ENCODE measurements around the gene NPIPB6. TPM values are rescaled to one million over a fixed set of nuclear protein-coding genes. Genes with fewer than 3 reads are reported as not detected.

NPIPB6 gene
- polyA plus RNA-seq, 2 of the 4 experiments (the other 2 are of a cell fraction): 3.7 to 3.8 TPM

DNA sequence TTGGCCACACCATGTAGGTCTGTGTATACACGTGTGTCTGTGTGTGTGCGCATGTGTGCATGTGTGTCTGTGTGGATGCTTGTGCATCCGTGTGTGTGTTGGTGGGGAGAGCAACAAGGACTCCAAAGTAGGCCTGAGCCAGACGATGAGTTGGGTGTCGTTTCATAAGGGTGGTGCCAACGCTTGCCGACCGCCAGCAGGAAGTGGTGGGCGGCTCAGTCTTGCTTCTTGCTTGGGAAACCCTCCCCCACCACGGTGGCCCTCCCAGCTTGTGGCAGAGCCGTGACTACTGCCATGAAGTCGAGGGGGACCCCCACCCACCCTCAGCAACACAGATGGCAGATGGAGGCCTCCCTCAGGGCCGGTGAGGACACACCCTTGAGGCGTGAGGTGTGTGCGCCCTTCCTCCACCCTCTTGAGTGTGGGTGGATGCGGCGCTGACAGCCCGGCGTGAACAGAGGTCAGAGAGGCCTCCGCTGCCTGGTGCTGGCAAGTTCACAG lies 53.4 kb downstream of the NPIPB6 start:
- Histone ChIP-seq H3K4me3 (no peak overlapping the region), H3K4me2 (no peak overlapping the region), H3K9me3 (no peaks in the 10 kb centered on the region), H3K4me1 (no peaks in the 10 kb centered on the region), H3K27ac (no peak overlapping the region)
- POLR2A ChIA-PET: no interaction called here
- CTCF ChIA-PET: interaction anchor here (0.5 to 42.1 kb wide), 3 partner anchors 3 to 670 kb away, joined by 3 to 864 read pairs (median 864); partner anchors contain the start of gene SBK1
- no peak for DNase-seq (ENCODE audit: low read depth in 1 of 2, low spot score in 1 of 2)
- FAIRE-seq: no peak
- no peak for ATAC-seq
- 60% methylated on average over 11 of the region's 20 CpGs for WGBS (ENCODE audit: missing lambda C conversion rate)
- no peak for TF ChIP-seq NPAS2 (CRISPR knock-in tag; IDR thresholded peaks at IDR 0.05; ENCODE audit: borderline replicate concordance)
- TF ChIP-seq JUNB (IDR thresholded peaks at IDR 0.05): no peak
- no peak for TF ChIP-seq MAFK (IDR thresholded peaks at IDR 0.05; ENCODE audit: partially characterized antibody)
- TF ChIP-seq, protein P1, sequence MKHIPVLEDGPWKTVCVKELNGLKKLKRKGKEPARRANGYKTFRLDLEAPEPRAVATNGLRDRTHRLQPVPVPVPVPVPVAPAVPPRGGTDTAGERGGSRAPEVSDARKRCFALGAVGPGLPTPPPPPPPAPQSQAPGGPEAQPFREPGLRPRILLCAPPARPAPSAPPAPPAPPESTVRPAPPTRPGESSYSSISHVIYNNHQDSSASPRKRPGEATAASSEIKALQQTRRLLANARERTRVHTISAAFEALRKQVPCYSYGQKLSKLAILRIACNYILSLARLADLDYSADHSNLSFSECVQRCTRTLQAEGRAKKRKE (CRISPR knock-in tag; IDR thresholded peaks at IDR 0.05; ENCODE audit: low read depth): no peak
- TF ChIP-seq KDM5A (IDR thresholded peaks at IDR 0.05): no peak
- TF ChIP-seq TP53 (CRISPR knock-in tag; IDR thresholded peaks at IDR 0.05): no peak

DNA sequence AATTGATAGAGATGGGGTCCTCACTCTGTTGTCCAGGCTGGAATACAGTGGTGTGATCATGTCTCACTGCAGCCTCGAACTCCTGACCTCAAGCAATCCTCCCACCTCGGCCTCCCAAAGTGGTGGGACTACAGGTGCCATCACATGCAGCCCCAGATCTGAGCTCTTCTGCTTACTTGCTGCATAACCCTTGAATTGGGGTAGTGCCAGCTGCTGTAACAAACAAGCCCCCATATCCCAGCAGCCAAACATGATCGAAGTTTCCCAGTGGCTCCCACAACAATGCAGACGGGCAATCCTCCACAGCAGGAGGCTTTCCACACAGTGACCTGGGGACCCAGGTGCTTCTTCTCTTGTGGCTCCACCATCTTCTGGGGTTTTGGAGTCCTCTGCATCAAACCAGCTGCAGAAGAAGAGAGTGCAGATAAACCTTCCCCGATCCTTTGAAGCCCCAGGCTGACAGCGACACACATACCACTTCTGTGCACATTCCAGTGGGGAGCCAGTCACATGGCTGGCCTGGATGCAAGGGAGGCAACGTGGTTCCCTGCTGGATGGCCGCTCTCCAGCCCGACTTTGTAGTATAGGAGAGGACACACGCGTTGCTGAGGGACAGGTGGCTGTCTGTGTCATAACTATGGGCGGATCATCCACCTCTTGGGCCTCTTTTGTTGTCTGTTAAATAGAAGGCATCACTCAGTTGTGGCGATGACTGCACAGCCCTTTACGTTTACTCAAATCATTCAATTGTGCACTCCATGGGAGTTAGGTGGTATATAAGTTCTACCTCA lies 54.3 kb downstream of the NPIPB6 start:
- no peak overlapping the region for H3K27ac ChIP-seq
- FAIRE-seq (no peak), DNase-seq (ENCODE audit: low read depth in 1 of 2, low spot score in 1 of 2) (no peak), ATAC-seq (no peak)
- no peak for TF ChIP-seq CEBPB (IDR thresholded peaks at IDR 0.05)
- no peak for TF ChIP-seq BHLHE40 (IDR thresholded peaks at IDR 0.05; ENCODE audit: low read depth, low read length)
- TF ChIP-seq JUN (IDR thresholded peaks at IDR 0.05): no peak
- no peak for TF ChIP-seq HOXB5 (CRISPR knock-in tag; IDR thresholded peaks at IDR 0.05)
- no peak for TF ChIP-seq POLR2AphosphoS2 (conservative IDR thresholded peaks at IDR 0.05; ENCODE audit: low read length)
- TF ChIP-seq NPAS2 (CRISPR knock-in tag; IDR thresholded peaks at IDR 0.05; ENCODE audit: borderline replicate concordance): no peak
- POLR2A ChIA-PET: interaction anchor here (0.6 kb wide), 1 partner anchor 66 kb away, joined by 3 read pairs; no protein-coding TSS in a partner anchor
- CTCF ChIA-PET: interaction anchor here (1.0 to 42.1 kb wide), 3 partner anchors 3 to 17 kb away, joined by 3 to 864 read pairs (median 864); partner anchors contain the start of gene SBK1
- 36% methylated on average over 13 of the region's 14 CpGs for WGBS (ENCODE audit: missing lambda C conversion rate)
- no peaks in the 10 kb centered on the region for H3K9me3 ChIP-seq
- H3K4me3 ChIP-seq: no peak overlapping the region
- H3K4me1 ChIP-seq: no peaks in the 10 kb centered on the region
- H3K4me2 ChIP-seq: no peak overlapping the region

DNA sequence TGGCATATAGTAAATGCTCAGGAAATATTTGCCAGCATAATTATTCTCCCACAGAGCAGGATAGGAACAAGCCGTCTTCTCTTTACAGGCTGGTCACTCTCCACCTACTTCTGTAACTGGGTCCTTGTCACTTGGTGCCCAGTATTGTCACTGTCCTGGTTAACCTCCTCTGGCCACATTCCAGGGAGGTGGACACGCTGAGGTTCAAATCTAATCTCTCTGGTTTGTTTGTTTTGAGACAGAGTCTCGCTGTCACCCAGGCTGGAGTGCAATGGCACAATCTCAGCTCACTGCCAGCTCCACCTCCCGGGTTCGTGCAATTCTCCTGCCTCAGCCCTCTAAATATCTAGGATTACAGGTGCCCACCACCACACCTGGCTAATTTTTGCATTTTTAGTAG lies 55.4 kb downstream of the NPIPB6 start:
- DNase-seq (ENCODE audit: low read depth in 1 of 2, low spot score in 1 of 2): no peak
- Histone ChIP-seq H3K4me1 (no peaks in the 10 kb centered on the region), H3K27ac (no peak overlapping the region), H3K4me2 (no peak overlapping the region), H3K4me3 (no peak overlapping the region), H3K9me3 (no peaks in the 10 kb centered on the region)
- no peak for ATAC-seq
- 31% methylated on average over 5 of the region's 5 CpGs for WGBS (ENCODE audit: missing lambda C conversion rate)
- FAIRE-seq: no peak
- ChIA-PET POLR2A (no interaction called here), CTCF (interaction anchor here (32.1 to 42.1 kb wide), 2 partner anchors 1 to 15 kb away, joined by 864 read pairs; partner anchors contain the start of gene SBK1)
- TF ChIP-seq HDAC2 (IDR thresholded peaks at IDR 0.05): no peak
- TF ChIP-seq GATA3 (IDR thresholded peaks at IDR 0.05; ENCODE audit: borderline replicate concordance): no peak
- TF ChIP-seq, protein P2, sequence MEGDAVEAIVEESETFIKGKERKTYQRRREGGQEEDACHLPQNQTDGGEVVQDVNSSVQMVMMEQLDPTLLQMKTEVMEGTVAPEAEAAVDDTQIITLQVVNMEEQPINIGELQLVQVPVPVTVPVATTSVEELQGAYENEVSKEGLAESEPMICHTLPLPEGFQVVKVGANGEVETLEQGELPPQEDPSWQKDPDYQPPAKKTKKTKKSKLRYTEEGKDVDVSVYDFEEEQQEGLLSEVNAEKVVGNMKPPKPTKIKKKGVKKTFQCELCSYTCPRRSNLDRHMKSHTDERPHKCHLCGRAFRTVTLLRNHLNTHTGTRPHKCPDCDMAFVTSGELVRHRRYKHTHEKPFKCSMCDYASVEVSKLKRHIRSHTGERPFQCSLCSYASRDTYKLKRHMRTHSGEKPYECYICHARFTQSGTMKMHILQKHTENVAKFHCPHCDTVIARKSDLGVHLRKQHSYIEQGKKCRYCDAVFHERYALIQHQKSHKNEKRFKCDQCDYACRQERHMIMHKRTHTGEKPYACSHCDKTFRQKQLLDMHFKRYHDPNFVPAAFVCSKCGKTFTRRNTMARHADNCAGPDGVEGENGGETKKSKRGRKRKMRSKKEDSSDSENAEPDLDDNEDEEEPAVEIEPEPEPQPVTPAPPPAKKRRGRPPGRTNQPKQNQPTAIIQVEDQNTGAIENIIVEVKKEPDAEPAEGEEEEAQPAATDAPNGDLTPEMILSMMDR (IDR thresholded peaks at IDR 0.05): no peak
- TF ChIP-seq HOXA7 (CRISPR knock-in tag; IDR thresholded peaks at IDR 0.05): no peak
- TF ChIP-seq NR3C1 (IDR thresholded peaks at IDR 0.05): no peak
- TF ChIP-seq EHMT2 (IDR thresholded peaks at IDR 0.05; ENCODE audit: low read depth): no peak
- no peak for TF ChIP-seq SREBF2 (IDR thresholded peaks at IDR 0.05)
- TF ChIP-seq, protein P3, sequence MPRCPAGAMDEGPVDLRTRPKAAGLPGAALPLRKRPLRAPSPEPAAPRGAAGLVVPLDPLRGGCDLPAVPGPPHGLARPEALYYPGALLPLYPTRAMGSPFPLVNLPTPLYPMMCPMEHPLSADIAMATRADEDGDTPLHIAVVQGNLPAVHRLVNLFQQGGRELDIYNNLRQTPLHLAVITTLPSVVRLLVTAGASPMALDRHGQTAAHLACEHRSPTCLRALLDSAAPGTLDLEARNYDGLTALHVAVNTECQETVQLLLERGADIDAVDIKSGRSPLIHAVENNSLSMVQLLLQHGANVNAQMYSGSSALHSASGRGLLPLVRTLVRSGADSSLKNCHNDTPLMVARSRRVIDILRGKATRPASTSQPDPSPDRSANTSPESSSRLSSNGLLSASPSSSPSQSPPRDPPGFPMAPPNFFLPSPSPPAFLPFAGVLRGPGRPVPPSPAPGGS (IDR thresholded peaks at IDR 0.05): no peak
- TF ChIP-seq RARB (CRISPR knock-in tag; IDR thresholded peaks at IDR 0.05): no peak
